ENCODE measurements around the gene SPTAN1.
"Not testable (repeated sequence)": the region's sequence is repeated elsewhere in the genome, so short reads cannot be mapped to it uniquely, and the experiment has no call there.

The SPTAN1 gene

GRCh38 chr9:128634111-128634510 is 81.7 kb downstream of the SPTAN1 start:
- DNase-seq: no peak

- DNase-seq: no peak
Measured at GRCh38 chr9:128634651-128635262, 82.4 kb downstream of the SPTAN1 start.

- no peak for DNase-seq
Measured at GRCh38 chr9:128635266-128636023, 83.1 kb downstream of the SPTAN1 start.

- no peak for DNase-seq
Measured at GRCh38 chr9:128636024-128636390, 83.6 kb downstream of the SPTAN1 start.

- no peak for DNase-seq
Measured at GRCh38 chr9:128636556-128637530, 84.5 kb downstream of the SPTAN1 start.

- DNase-seq: no peak
Measured at GRCh38 chr9:128637656-128638055, 85.3 kb downstream of the SPTAN1 start.

GRCh38 chr9:128638580-128638979 is 86.2 kb downstream of the SPTAN1 start:
- no peak for DNase-seq

GRCh38 chr9:128640603-128641002 is 88.2 kb downstream of the SPTAN1 start:
- DNase-seq: no peak

GRCh38 chr9:128642675-128643245 is 90.4 kb downstream of the SPTAN1 start:
- no peak for DNase-seq

GRCh38 chr9:128643519-128644300 is 91.3 kb downstream of the SPTAN1 start:
- DNase-seq: no peak

- peak; percentile 54 for DNase-seq
Measured at GRCh38 chr9:128648206-128648605, 95.8 kb downstream of the SPTAN1 start.

GRCh38 chr9:128651798-128652197 is 99.4 kb downstream of the SPTAN1 start:
- DNase-seq: no peak

GRCh38 chr9:128653908-128654307 is 101.5 kb downstream of the SPTAN1 start:
- no peak for DNase-seq

- DNase-seq: no peak
Measured at GRCh38 chr9:128654481-128654880, 102.1 kb downstream of the SPTAN1 start.

GRCh38 chr9:128656416-128657343 is 104.3 kb downstream of the SPTAN1 start, which contains the start of gene DYNC2I2:
Gene DYNC2I2 (minus strand): TSS chr9:128656847. CDS start chr9:128656726, 121 bp downstream.
- DNase-seq: peak; percentile 94

- no peak for DNase-seq
Measured at GRCh38 chr9:128657344-128657704, 104.9 kb downstream of the SPTAN1 start.

- no peak for DNase-seq
Measured at GRCh38 chr9:128657796-128658195, 105.4 kb downstream of the SPTAN1 start.

GRCh38 chr9:128666481-128666941 is 114.1 kb downstream of the SPTAN1 start:
- not testable (repeated sequence) for DNase-seq

GRCh38 chr9:128669786-128670185 is 117.4 kb downstream of the SPTAN1 start:
- no peak for DNase-seq

- no peak for DNase-seq
Measured at GRCh38 chr9:128675382-128675781, 123.0 kb downstream of the SPTAN1 start.

- no peak for DNase-seq
Measured at GRCh38 chr9:128677794-128678193, 125.4 kb downstream of the SPTAN1 start.
